ENCODE measurements around the gene RNF157.

- TF ChIP-seq POLR2A (IDR thresholded peaks at IDR 0.05): no peak
- TF ChIP-seq, protein P1, sequence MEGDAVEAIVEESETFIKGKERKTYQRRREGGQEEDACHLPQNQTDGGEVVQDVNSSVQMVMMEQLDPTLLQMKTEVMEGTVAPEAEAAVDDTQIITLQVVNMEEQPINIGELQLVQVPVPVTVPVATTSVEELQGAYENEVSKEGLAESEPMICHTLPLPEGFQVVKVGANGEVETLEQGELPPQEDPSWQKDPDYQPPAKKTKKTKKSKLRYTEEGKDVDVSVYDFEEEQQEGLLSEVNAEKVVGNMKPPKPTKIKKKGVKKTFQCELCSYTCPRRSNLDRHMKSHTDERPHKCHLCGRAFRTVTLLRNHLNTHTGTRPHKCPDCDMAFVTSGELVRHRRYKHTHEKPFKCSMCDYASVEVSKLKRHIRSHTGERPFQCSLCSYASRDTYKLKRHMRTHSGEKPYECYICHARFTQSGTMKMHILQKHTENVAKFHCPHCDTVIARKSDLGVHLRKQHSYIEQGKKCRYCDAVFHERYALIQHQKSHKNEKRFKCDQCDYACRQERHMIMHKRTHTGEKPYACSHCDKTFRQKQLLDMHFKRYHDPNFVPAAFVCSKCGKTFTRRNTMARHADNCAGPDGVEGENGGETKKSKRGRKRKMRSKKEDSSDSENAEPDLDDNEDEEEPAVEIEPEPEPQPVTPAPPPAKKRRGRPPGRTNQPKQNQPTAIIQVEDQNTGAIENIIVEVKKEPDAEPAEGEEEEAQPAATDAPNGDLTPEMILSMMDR (IDR thresholded peaks at IDR 0.05): no peak
Measured at GRCh38 chr17:76094046-76094445, 146.2 kb downstream of the RNF157 start.

All from heart left ventricle (tissue), 13 donors.